ENCODE data around the gene ATP5F1A. TPM values are rescaled to one million over a fixed set of nuclear protein-coding genes. Genes with fewer than 3 reads are reported as not detected.
"Not testable (repeated sequence)": the region's sequence is repeated elsewhere in the genome, so short reads cannot be mapped to it uniquely, and the experiment has no call there.

Gene ATP5F1A
- total and polyA plus RNA-seq, 2 of the 4 experiments (the other 2 are of a cell fraction) = 543 to 1,085 TPM

- H3K14ac ChIP-seq (replicated peaks; ENCODE audit: low read depth, low read length); H3K4ac ChIP-seq (ENCODE audit: low read depth, low read length); H3K56ac ChIP-seq (ENCODE audit: extremely low read depth, insufficient read depth, low read length); H3K27me3 ChIP-seq (ENCODE audit: control insufficient read depth, insufficient read depth, low read length); H3K18ac ChIP-seq (ENCODE audit: low read depth, low read length); H3K9me1 ChIP-seq (ENCODE audit: insufficient read depth, low read length); H3K4me1 ChIP-seq (ENCODE audit: control insufficient read depth, insufficient read depth, low read length); H2BK5ac ChIP-seq (ENCODE audit: low read depth, low read length, poor library complexity, severe bottlenecking); in situ Hi-C loops (cut with MboI; ENCODE audit: low sequenced_read_pairs); BruUV-seq (replicated peaks); H3K4me2 ChIP-seq (ENCODE audit: low read depth, low read length); H2AFZ ChIP-seq (replicated peaks; ENCODE audit: low read length, poor library complexity); H3K36me3 ChIP-seq (ENCODE audit: control insufficient read depth, insufficient read depth, low read length); H3K4me3 ChIP-seq (ENCODE audit: insufficient read depth, low read depth, low read length); H4K8ac ChIP-seq (ENCODE audit: low read depth in 2 of 2, low read length in 2 of 2); H3K9ac ChIP-seq (ENCODE audit: low read depth, low read length); CTCF ChIA-PET; H2BK120ac ChIP-seq (ENCODE audit: low read depth, low read length); H3K23ac ChIP-seq (ENCODE audit: low read depth, low read length); H4K91ac ChIP-seq (ENCODE audit: insufficient read depth, low read depth, low read length); DNase-seq; H3K27ac ChIP-seq (ENCODE audit: insufficient read depth, low read length); ATAC-seq (ENCODE audit: low read depth); POLR2A ChIA-PET (ENCODE audit: unreplicated experiment); H3K9me3 ChIP-seq (ENCODE audit: control insufficient read depth, insufficient read depth, low read length); H2AK9ac ChIP-seq (replicated peaks; ENCODE audit: low read depth, low read length, poor library complexity); H2BK15ac ChIP-seq (ENCODE audit: low read depth, low read length); H2AK5ac ChIP-seq (ENCODE audit: low read depth, low read length); H2BK20ac ChIP-seq (ENCODE audit: low read depth, low read length); dilution Hi-C loops (cut with HindIII; ENCODE audit: low sequenced_read_pairs, unreplicated experiment); H4K5ac ChIP-seq (ENCODE audit: low read depth, low read length): not testable (repeated sequence)
- Histone ChIP-seq H3K79me1 (ENCODE audit: low read depth in 1 of 2, low read length in 2 of 2) (peaks cover 12 to 42% of the 10 kb centered on the region in 2 experiments; a peak in 3 of 4 replicates), H4K20me1 (ENCODE audit: insufficient read depth, low read length) (peaks cover 14% of the 10 kb centered on the region; the same call in 1 of the 2 replicates)
- 100% methylated on average over 3 of the region's 13 CpGs; no CpG with 5 or more reads in 1 of the 2 experiments for WGBS, 2 experiments (ENCODE audit: extremely low coverage in 2 of 2, insufficient read length in 1 of 2)
- intact Hi-C loops (cut with micrococcal nuclease) = loop anchor here (5.0 kb wide), 1 partner anchor 40 kb away; no protein-coding TSS in a partner anchor
Measured at GRCh38 chr18:46047369-46047768, 50.7 kb downstream of the ATP5F1A start.

All from IMR-90 (cell line).